Measurements from ENCODE around the gene GMPPB. TPM values are rescaled to one million over a fixed set of nuclear protein-coding genes. Genes with fewer than 3 reads are reported as not detected.
A peak's percentile ranks its signal among the peaks of the same experiment; 100 is the strongest.

The GMPPB gene
- total and polyA plus RNA-seq, 9 of the 15 experiments (the other 6 are each of a cell fraction or from before 2014, with no cell fraction given) = 0.53 to 17.4 (median 8.1) TPM

DNA sequence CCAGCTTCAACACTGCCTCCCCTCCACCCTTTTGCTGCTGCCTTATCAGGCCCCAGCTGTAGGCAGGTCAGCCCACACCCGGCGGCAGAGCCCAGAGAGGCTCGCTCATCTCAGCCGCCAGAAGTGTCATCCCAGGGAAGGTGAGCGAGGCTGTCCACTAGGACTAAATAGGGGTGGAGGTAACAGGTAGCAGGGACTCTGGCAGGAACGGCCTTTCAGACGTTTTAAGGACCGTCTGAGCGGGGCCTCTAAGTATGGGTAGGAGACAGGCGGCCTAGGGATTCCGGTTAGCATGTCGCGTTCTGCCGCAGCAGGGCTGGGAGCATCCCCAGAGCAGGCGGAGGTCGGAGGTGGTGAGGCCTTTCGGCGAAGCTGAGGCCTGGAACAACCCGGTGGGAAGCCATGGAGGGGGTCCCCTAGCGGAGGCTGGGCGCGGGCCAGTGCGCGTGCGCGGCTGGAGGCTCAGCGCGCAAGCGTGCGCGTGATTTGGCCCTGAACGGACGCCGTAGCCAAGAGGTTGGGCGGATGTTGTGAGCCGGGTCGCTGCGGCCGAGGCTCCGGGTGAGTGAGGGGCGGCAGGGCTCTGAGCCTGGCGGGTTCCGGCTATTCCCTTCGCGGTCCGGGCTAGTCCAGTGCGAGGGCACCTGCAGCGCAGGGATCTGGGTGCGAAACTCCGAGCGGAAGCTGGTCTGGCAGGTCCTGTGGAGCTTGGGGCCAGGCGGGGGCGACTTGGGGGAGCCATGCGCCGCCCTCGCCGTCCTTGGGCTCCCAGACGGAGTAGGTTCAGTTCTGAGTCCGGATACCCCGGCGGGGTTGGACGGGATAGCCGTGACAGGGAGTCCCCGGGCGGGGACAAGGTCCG is 34.5 kb downstream of the GMPPB start, which contains the start of the genes MST1 and RNF123 (continued):
- TF ChIP-seq NR1H2 (CRISPR knock-in tag; IDR thresholded peaks at IDR 0.05) (0 out of 2 replicates have a peak, but pooled peaks have one; percentile 34), C11orf30 (IDR thresholded peaks at IDR 0.05; ENCODE audit: low read depth) (peak; percentile 78), MITF (IDR thresholded peaks at IDR 0.05) (0 out of 2 replicates have a peak, but pooled peaks have one; percentile 5), ZNF165 (CRISPR knock-in tag; IDR thresholded peaks at IDR 0.05; ENCODE audit: borderline replicate concordance) (no peak), ZFP1 (CRISPR knock-in tag; IDR thresholded peaks at IDR 0.05) (no peak), RBBP5 (IDR thresholded peaks at IDR 0.05; ENCODE audit: borderline replicate concordance, insufficient read depth, low read length, poor library complexity, severe bottlenecking) (peak; percentile 85), CSDE1 (IDR thresholded peaks at IDR 0.05) (no peak), EGR1 (conservative IDR thresholded peaks at IDR 0.05) (peak; percentile 57), CXXC5 (CRISPR knock-in tag; IDR thresholded peaks at IDR 0.05) (peak; percentile 64), FOXK2 (conservative IDR thresholded peaks at IDR 0.05 in 1 of 2, IDR thresholded peaks at IDR 0.05 in 1 of 2; ENCODE audit: low read depth in 2 of 2) (0 out of 4 replicates have a peak, but pooled peaks of 1 of the 2 experiments have one; percentile 35), CTCF (IDR thresholded peaks at IDR 0.05 in 2 of 3, conservative IDR thresholded peaks at IDR 0.05 in 1 of 3; ENCODE audit: insufficient read depth in 2 of 3, low read depth in 1 of 3, low read length in 3 of 3) (peak in 2 of 3 experiments; percentile 7 to 39; a peak in 3 of 6 replicates)
- TF ChIP-seq, protein P1, sequence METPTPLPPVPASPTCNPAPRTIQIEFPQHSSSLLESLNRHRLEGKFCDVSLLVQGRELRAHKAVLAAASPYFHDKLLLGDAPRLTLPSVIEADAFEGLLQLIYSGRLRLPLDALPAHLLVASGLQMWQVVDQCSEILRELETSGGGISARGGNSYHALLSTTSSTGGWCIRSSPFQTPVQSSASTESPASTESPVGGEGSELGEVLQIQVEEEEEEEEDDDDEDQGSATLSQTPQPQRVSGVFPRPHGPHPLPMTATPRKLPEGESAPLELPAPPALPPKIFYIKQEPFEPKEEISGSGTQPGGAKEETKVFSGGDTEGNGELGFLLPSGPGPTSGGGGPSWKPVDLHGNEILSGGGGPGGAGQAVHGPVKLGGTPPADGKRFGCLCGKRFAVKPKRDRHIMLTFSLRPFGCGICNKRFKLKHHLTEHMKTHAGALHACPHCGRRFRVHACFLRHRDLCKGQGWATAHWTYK (CRISPR knock-in tag; IDR thresholded peaks at IDR 0.05) = peak; percentile 49; the same call in 1 of the 2 replicates
- TF ChIP-seq, protein P2, sequence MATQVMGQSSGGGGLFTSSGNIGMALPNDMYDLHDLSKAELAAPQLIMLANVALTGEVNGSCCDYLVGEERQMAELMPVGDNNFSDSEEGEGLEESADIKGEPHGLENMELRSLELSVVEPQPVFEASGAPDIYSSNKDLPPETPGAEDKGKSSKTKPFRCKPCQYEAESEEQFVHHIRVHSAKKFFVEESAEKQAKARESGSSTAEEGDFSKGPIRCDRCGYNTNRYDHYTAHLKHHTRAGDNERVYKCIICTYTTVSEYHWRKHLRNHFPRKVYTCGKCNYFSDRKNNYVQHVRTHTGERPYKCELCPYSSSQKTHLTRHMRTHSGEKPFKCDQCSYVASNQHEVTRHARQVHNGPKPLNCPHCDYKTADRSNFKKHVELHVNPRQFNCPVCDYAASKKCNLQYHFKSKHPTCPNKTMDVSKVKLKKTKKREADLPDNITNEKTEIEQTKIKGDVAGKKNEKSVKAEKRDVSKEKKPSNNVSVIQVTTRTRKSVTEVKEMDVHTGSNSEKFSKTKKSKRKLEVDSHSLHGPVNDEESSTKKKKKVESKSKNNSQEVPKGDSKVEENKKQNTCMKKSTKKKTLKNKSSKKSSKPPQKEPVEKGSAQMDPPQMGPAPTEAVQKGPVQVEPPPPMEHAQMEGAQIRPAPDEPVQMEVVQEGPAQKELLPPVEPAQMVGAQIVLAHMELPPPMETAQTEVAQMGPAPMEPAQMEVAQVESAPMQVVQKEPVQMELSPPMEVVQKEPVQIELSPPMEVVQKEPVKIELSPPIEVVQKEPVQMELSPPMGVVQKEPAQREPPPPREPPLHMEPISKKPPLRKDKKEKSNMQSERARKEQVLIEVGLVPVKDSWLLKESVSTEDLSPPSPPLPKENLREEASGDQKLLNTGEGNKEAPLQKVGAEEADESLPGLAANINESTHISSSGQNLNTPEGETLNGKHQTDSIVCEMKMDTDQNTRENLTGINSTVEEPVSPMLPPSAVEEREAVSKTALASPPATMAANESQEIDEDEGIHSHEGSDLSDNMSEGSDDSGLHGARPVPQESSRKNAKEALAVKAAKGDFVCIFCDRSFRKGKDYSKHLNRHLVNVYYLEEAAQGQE (IDR thresholded peaks at IDR 0.05; ENCODE audit: borderline replicate concordance) = no peak
- TF ChIP-seq, protein P2 (CRISPR knock-in tag; IDR thresholded peaks at IDR 0.05; ENCODE audit: low read depth) = peak; percentile 77; the same call in 1 of the 2 replicates

Measured in K562 (cell line).